Gastroesophageal sphincter (tissue), 4 donors: ENCODE data around the gene TEN1. TPM values are rescaled to one million over a fixed set of nuclear protein-coding genes. Genes with fewer than 3 reads are reported as not detected.
A peak's percentile ranks its signal among the peaks of the same experiment; 100 is the strongest.

Source experiments
- ATAC-seq: fragments of 150-250 bp; one replicate; pipeline ENCODE4 v1.9.1; 2016; ENCODE audit warnings: mild to moderate bottlenecking, moderate library complexity
- H3K27ac ChIP-seq, 4 donors: fragments of 200-600 bp; sonication (generic) in 3 of 4; 1 replicate in 3 of 4; 2 replicates in 1 of 4; pipeline ENCODE4 v1.5.1; 2016 to 2019
- H3K27me3 ChIP-seq: fragments of 200-600 bp; sonication (generic); one replicate; pipeline ENCODE4 v1.5.1; 2019
- H3K36me3 ChIP-seq, 2 donors: fragments of 200-600 bp; sonication (generic); one replicate each; pipeline ENCODE4 v1.5.1; 2019; ENCODE audit warnings: control low read depth in 1 of 2
- H3K4me1 ChIP-seq, 3 donors: fragments of 200-600 bp; sonication (generic); 1 replicate in 2 of 3; 2 replicates in 1 of 3; pipeline ENCODE4 v1.5.1; 2016 to 2019; ENCODE audit warnings: control low read depth in 2 of 3
- H3K4me3 ChIP-seq, 2 donors: fragments of 200-600 bp; sonication (generic); one replicate each; pipeline ENCODE4 v1.5.1; 2019; ENCODE audit warnings: mild to moderate bottlenecking in 1 of 2, moderate library complexity in 1 of 2
- H3K9me3 ChIP-seq, 3 donors: fragments of 200-600 bp; sonication (generic); one replicate each; pipeline ENCODE4 v1.5.1; 2017 to 2019; ENCODE audit warnings: control low read depth in 2 of 3
- CTCF ChIP-seq, 4 experiments: fragments of 200-600 bp in 2 of 4; fragments of 450-650 bp in 2 of 4; sonication (generic) in 1 of 4; IDR thresholded peaks; one replicate each; pipeline ENCODE4 v1.5.1; 2017 to 2019; ENCODE audit warnings: antibody characterized with exemption in 4 of 4, mild to moderate bottlenecking in 2 of 4, moderate library complexity in 2 of 4
- EP300 ChIP-seq: sonication (generic); formaldehyde crosslinking; IDR thresholded peaks from one replicate; pipeline ENCODE4 v1.6.1; 2017; ENCODE audit warnings: antibody characterized with exemption, mild to moderate bottlenecking
- POLR2A ChIP-seq, 2 donors: fragments of 450-650 bp; IDR thresholded peaks; one replicate each; pipeline ENCODE4 v1.6.1; 2017; ENCODE audit warnings: antibody characterized with exemption in 2 of 2, mild to moderate bottlenecking in 2 of 2, moderate library complexity in 1 of 2
- POLR2AphosphoS5 ChIP-seq: sonication (generic); formaldehyde crosslinking; IDR thresholded peaks from one replicate; pipeline ENCODE4 v1.6.1; 2017; ENCODE audit warnings: antibody characterized with exemption
- WGBS, 2 donors: methylation state at CpG; one replicate each; pipeline ENCODE4 v1.1.5; 2018; ENCODE audit warnings: low coverage in 1 of 2; 5-methylcytosine and 5-hydroxymethylcytosine counted together
- total RNA-seq, 4 donors: library from RNA; depleted of rRNA; stranded (reverse); fragments of >200 nt; gene quantifications; one replicate each; pipeline ENCODE4 v1.1.0, GENCODE V29; 2016

The TEN1 gene
- total RNA-seq, 4 donors from 2014 or later, result 6.7 to 12.8 (median 7.9) TPM

DNA sequence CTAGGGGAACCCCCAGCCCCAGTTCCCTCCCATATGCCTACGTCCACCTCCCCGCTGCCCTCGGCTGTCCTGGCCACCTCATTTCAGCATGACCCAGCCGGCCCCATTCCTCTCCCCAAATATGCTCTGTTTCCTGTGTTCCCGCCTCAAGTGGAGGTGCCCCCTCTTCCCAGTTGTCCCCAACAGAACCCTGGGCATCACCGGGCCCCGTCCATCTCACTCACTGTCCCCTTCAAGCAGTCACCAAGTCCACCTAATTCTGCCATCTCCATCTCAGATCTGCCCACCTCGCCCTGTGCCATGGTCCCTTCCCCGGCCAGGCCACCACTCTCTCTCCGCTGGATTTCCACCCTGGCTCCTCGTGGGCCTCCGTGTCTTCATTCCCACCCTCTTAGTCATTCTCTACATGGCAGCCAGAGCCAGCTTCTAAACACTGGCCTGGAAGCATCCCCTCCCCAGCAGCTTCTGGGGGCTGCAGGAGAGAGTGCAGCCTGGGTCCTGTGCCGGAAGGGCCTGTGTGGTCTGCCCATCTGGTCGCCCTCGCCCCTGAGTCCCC is 34.4 kb downstream of the TEN1 start:
- WGBS, 2 donors, result 91 to 100% methylated on average over 6 of the region's 15 CpGs
- Histone ChIP-seq H3K4me3 (no peak overlapping the region), H3K36me3 (no peaks in the 10 kb centered on the region), H3K4me1 (peaks cover 0 to 7% (median 0%) of the 10 kb centered on the region in 3 donors), H3K27me3 (peaks cover 7% of the 10 kb centered on the region), H3K9me3 (no peaks in the 10 kb centered on the region), H3K27ac (no peak overlapping the region)
- TF ChIP-seq CTCF (IDR thresholded peaks at IDR 0.05) (no peak), POLR2A (IDR thresholded peaks at IDR 0.05) (no peak), EP300 (no peak), POLR2AphosphoS5 (no peak)
- no peak for ATAC-seq

DNA sequence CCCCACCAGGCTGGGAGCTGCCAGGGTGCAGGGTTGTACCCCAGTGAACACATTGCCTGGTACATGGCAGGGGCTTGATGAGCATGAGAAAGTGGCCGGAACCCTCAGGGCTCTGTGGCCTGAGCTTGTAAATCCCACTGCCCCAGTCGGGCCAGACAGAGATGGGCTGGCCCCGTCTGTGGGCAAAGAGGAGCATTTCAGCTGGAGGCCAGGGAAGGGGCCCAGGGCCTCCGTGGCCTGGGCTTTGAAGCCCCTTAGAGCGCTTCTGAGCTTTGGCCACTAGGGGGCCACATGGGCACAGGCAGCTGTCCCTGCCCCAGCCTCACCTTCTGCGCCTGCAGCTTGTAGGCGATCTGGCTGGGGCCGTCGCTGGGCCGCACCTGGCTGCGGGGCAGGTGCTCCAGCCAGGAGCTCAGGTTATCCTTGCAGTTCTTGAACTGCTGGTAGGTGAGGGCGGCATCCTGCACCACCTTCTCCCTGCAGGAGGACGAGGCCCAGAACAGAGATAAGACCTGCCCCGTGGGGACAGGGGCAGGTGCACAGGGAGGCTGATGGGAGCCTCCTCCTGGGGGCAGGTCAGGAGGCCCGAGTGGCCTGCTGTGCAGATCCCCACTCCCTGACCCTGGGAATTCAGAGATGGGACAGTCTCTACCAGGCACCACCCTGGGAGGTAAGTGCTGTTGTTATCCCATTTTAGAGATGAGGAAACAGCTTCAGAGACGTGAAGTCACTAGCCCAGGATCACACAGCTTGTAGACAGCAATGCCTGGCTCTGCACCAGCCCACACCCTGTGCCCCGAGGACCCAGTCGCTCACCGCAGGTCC is 35.3 kb downstream of the TEN1 start:
- H3K4me1 ChIP-seq, result peaks cover 0 to 7% (median 0%) of the 10 kb centered on the region in 3 donors
- WGBS, 2 donors, result 70% methylated on average over 4 of the region's 19 CpGs; no CpG with 5 or more reads in 1 of the 2 donors
- no peaks in the 10 kb centered on the region for H3K36me3 ChIP-seq
- no peak overlapping the region for H3K4me3 ChIP-seq
- TF ChIP-seq CTCF (IDR thresholded peaks at IDR 0.05), result peak in 3 of 4 experiments; percentile 85 to 96 (median 96)
- TF ChIP-seq POLR2A (IDR thresholded peaks at IDR 0.05), result peak in 1 of 2 donors; percentile 6
- no peak for TF ChIP-seq EP300
- no peak for TF ChIP-seq POLR2AphosphoS5
- H3K27ac ChIP-seq, result no peak overlapping the region
- peaks cover 7% of the 10 kb centered on the region for H3K27me3 ChIP-seq
- H3K9me3 ChIP-seq, result no peaks in the 10 kb centered on the region
- peak; percentile 76 for ATAC-seq

DNA sequence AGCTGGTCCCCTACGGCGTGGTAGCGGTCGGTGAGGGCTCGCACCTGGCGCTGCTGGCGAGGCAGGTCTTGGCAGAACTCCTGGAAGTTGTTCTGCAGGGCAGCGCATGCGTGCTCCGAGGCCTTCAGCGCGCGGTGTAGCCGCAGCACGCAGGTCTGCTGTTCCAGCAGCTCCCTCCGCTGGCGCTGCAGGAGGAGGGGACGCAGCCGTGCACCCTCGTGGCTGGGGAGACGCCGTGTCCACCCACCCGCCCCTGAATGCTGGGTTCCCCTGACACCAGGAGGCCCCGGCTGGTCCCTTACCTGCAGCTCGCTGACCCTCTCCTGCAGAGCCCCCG is 35.9 kb downstream of the TEN1 start:
- ATAC-seq, result no peak
- Histone ChIP-seq H3K9me3 (no peaks in the 10 kb centered on the region), H3K27ac (no peak overlapping the region), H3K27me3 (peaks cover 7% of the 10 kb centered on the region), H3K36me3 (no peaks in the 10 kb centered on the region), H3K4me3 (no peak overlapping the region), H3K4me1 (peaks cover 0 to 7% (median 0%) of the 10 kb centered on the region in 3 donors)
- TF ChIP-seq POLR2AphosphoS5, result no peak
- TF ChIP-seq CTCF (IDR thresholded peaks at IDR 0.05), result no peak
- TF ChIP-seq EP300, result no peak
- TF ChIP-seq POLR2A (IDR thresholded peaks at IDR 0.05), result no peak
- WGBS, 2 donors, result 75% methylated on average over 4 of the region's 26 CpGs; no CpG with 5 or more reads in 1 of the 2 donors

DNA sequence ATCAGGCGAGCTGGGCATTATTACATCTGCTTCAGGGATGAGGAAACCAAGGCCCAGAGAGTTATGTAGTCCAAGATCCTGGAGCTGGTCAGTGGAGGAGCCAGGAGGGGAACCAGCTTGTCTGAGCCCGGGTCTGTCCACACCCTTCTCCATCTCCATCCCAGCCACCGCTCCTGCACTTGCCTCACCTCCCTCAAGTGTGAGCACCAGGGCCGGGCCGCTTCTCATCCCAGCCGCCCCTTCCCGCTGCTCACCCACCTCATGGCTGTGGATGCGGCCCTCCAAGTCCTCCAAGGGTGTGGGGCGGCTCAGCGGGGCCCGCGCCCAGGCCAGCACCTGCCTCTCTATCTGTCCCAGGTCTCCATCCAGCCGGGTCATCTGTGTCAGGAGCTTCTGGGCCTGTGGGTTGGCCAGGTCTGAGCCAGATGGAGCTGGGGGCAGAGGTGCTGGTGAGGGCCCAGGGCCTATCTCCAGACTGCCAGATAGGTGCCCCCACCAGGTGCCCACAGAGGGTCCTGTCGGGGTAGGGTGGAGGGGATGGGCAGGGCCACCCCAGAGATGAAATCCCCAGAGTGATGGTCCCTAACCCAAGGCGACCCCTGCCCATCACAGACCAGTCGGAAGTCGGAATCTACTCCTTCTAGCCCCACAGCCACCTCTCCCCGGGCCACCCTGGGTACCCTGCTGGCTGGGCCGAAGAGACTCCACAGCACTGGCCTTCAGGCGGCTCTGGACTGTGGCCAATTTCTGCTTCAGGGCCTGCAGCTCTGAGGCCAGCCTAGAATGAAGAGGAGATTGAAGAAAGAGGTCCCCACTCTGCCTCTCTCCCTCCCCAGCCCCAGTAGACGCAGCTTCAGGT is 38.7 kb downstream of the TEN1 start:
- Histone ChIP-seq H3K27me3 (peaks cover 23% of the 10 kb centered on the region), H3K27ac (no peak overlapping the region), H3K4me3 (no peak overlapping the region), H3K9me3 (no peaks in the 10 kb centered on the region), H3K4me1 (peaks cover 0 to 7% (median 0%) of the 10 kb centered on the region in 3 donors), H3K36me3 (no peaks in the 10 kb centered on the region)
- TF ChIP-seq EP300, result no peak
- no peak for TF ChIP-seq POLR2AphosphoS5
- TF ChIP-seq CTCF (IDR thresholded peaks at IDR 0.05), result no peak
- no peak for TF ChIP-seq POLR2A (IDR thresholded peaks at IDR 0.05)
- ATAC-seq, result no peak
- WGBS, 2 donors, result 90% methylated on average over 2 of the region's 21 CpGs; no CpG with 5 or more reads in 1 of the 2 donors
